ENCODE measurements around the gene ZKSCAN5.

ZKSCAN5 gene

DNA sequence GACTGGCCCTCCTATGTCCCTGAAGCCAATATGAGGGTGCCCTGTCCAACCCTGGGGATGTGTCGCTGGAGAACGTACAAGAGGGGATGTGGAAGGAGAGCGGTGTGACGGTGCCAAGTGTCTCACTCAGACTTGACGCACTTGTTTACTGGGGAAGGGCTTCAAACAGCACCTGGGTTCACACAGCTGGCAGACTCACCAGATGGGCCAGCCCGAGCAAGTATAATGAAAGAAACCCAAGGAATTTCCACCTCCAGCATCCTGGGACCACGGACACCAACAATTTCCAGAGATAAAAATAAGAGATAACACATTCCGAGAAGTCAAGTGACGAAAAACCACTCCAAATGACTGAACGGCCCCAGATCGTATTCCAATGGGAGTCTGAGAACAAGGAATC lies 43.8 kb upstream of the ZKSCAN5 start:
- ChIA-PET POLR2A (interaction anchor here (1.0 kb wide), 1 partner anchor 22 kb away, joined by 3 read pairs; the partner anchor contains the start of genes CPSF4 and PTCD1), CTCF (interaction anchor here (0.8 to 2.3 kb wide), 2 partner anchors 11 to 45 kb away, joined by 3 to 9 read pairs; no protein-coding TSS in a partner anchor)
- TF ChIP-seq, protein P1, sequence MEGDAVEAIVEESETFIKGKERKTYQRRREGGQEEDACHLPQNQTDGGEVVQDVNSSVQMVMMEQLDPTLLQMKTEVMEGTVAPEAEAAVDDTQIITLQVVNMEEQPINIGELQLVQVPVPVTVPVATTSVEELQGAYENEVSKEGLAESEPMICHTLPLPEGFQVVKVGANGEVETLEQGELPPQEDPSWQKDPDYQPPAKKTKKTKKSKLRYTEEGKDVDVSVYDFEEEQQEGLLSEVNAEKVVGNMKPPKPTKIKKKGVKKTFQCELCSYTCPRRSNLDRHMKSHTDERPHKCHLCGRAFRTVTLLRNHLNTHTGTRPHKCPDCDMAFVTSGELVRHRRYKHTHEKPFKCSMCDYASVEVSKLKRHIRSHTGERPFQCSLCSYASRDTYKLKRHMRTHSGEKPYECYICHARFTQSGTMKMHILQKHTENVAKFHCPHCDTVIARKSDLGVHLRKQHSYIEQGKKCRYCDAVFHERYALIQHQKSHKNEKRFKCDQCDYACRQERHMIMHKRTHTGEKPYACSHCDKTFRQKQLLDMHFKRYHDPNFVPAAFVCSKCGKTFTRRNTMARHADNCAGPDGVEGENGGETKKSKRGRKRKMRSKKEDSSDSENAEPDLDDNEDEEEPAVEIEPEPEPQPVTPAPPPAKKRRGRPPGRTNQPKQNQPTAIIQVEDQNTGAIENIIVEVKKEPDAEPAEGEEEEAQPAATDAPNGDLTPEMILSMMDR (IDR thresholded peaks at IDR 0.05; ENCODE audit: control extremely low read depth, extremely low read depth, low read depth, missing control alignments), result no peak
- no peak for DNase-seq (ENCODE audit: extremely low spot score)

DNA sequence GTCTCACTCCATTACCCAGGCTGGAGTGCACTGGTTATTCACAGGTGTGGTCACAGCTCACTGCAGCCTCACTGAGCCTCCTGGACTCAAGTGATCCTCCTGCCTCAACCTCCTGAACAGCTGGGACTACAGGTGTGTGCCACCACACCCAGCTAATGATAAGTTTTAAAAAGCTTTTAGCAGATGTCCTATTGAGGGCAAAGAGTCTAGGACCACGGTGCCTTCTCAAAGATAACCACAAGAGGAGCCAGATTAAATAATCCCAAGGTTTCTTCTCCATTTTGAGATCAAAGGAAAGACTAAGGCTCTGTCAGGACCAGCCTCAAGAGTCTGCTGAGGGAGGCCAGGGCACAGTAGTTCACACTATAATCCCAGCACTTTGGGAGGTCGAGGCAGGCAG lies 43.2 kb upstream of the ZKSCAN5 start:
- DNase-seq (ENCODE audit: extremely low spot score), result no peak
- CTCF ChIA-PET, result interaction anchor here (2.3 kb wide), 1 partner anchor 12 kb away, joined by 9 read pairs; no protein-coding TSS in a partner anchor
- TF ChIP-seq, protein P1 (IDR thresholded peaks at IDR 0.05; ENCODE audit: control extremely low read depth, extremely low read depth, low read depth, missing control alignments), result no peak
- POLR2A ChIA-PET, result no interaction called here

DNA sequence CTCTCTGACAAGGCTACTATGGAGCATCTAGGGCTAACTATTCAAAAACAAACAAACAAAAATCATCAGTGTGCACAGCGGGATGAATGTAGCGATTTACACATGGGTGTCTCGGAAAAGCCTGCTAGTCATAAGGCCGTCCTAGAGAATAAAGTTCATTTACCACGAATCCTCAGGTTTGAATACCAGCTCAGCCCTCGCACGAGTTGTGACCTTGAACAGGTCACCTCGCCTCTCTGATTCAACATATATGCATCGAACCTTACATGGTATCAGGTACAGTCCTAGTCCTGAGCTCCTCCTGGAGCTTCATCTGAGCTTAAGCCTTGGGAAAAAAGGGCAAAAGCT lies 39.1 kb upstream of the ZKSCAN5 start:
- no peak for DNase-seq (ENCODE audit: extremely low spot score)
- TF ChIP-seq, protein P1 (IDR thresholded peaks at IDR 0.05; ENCODE audit: control extremely low read depth, extremely low read depth, low read depth, missing control alignments), result no peak
- ChIA-PET POLR2A (interaction anchor here (0.8 to 1.0 kb wide), 2 partner anchors 23 to 27 kb away, joined by 3 to 7 read pairs; partner anchors contain the start of genes CPSF4 and PTCD1), CTCF (no interaction called here)

DNA sequence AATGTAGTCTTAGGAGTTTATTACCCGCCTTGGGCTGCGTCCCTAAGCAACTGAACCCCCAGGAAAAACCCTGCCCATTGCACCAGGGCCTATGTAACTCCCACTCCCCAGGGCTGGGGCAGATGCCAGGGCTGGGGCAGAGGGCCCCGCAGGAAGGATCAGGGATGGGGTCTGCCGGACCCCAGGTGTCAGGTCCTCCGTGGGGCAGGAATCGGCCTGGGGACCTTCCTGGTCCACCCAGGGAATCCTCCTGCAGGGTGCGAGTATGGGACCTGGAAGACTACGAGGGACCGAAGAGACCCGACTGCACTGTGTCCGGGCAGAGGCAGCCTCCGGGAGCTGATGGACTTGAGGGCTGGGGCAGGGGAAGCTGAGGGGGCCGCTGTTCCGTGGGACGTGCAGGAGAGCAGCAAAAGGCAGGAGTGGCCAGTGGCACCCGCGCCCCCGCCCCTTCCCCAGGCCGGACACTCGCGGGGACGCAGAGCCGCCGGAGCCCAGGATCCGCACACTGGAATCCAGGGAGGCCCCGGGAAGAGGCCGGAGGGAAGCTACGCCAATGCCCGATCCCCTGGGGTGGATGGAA lies 36.0 kb upstream of the ZKSCAN5 start:
- POLR2A ChIA-PET, result no interaction called here
- TF ChIP-seq, protein P1 (IDR thresholded peaks at IDR 0.05; ENCODE audit: control extremely low read depth, extremely low read depth, low read depth, missing control alignments), result no peak
- no peak for DNase-seq (ENCODE audit: extremely low spot score)
- CTCF ChIA-PET, result no interaction called here

DNA sequence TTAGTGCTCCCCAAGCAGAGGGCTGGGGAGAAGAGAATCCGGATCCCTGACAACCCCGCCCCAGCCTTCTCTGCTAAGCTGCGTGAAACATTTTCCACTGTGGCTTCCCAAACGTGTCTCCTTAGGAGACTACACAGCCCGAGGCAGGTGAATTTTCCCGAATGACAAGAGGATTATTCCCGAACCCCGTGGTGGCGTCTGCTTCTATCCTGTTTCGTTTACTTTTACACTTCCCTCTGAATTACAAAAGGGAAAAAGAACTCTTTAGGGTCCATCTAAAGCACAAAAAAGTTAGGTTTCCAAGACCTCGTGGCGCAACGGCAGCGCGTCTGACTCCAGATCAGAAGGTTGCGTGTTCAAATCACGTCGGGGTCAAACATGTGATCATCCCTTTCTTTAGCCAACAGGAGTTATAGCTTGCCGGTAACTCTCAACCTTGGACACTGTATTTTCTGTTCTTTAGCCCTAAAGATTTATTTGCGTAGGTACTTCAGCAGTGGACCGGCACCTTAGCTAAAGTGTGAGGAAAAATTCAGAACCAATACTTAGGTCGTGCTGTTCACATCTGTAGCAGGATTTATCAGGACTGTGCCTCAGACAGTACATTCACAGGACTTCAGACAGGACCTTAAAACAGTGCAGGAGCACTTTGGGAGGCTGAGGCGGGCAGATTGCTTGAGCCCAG lies 34.9 kb upstream of the ZKSCAN5 start:
- ChIA-PET CTCF (no interaction called here), POLR2A (no interaction called here)
- TF ChIP-seq, protein P1 (IDR thresholded peaks at IDR 0.05; ENCODE audit: control extremely low read depth, extremely low read depth, low read depth, missing control alignments), result no peak
- no peak for DNase-seq (ENCODE audit: extremely low spot score)

DNA sequence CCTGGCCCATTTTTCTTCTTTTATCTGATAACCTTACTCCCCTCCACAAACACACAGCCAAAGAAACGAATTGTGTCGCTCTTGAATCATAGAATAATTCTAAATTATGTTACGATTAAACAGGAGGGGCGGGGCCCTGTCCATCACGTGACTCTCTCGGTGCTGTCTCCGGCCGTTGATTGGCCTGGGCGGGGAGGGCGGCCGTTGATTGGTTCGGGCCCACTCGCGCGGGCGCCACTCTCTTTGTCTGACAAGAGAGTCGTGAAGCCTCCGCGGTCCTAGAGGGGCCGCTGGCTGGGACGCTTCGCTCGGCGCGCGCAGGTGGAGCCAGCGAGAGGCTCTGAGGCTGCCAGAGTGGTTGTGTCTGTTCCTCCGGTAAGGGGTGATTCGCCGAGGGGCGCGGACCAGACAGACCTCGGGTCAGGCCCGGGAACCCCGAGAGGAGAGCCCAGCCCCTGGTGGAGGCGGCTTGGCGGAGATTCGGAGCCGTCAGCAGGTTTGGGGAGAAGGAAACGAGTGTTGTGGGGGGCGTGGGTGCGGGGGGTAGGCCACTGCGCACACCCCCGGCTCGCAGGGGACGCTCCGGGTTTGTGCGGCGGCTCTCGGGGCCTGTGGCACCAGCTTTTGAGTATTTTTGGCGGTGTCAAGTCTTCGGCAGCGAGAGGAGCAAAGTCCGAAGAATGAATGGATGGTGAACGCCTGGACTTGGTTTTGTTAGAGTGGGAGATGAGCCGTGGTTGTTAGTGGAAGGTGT lies 31.7 kb upstream of the ZKSCAN5 start, which contains the start of gene ZNF789:
Gene ZNF789, plus strand, starts transcription at position 330 of the 754 bp plus-strand sequence. CDS start 3,567 bp downstream, outside the sequence.
- ChIA-PET CTCF (no interaction called here), POLR2A (no interaction called here)
- peak; percentile 99 for DNase-seq (ENCODE audit: extremely low spot score)
- TF ChIP-seq, protein P1 (IDR thresholded peaks at IDR 0.05; ENCODE audit: control extremely low read depth, extremely low read depth, low read depth, missing control alignments), result no peak

Measured in GM10248 (cell line).